K562 (cell line): ENCODE data around the gene ACSF2. TPM values are rescaled to one million over a fixed set of nuclear protein-coding genes. Genes with fewer than 3 reads are reported as not detected.

Source experiments
- NEUROD1 ChIP-seq: fragments of 150-350 bp; IDR thresholded peaks from 2 replicates; pipeline ENCODE4 v1.6.1; 2014; ENCODE audit warnings: borderline replicate concordance, low read length, low read depth; ENCODE audit not compliant: partially characterized antibody
- SPI1 ChIP-seq: IDR thresholded peaks from 2 replicates; pipeline ENCODE4 v1.6.1; 2011; ENCODE audit warnings: low read depth, low read length, control low read depth, borderline replicate concordance
- ZZZ3 ChIP-seq: fragments of 450-650 bp; IDR thresholded peaks from 2 replicates; pipeline ENCODE4 v1.6.1; 2016; ENCODE audit warnings: antibody characterized with exemption, mild to moderate bottlenecking, moderate library complexity
- polyA plus RNA-seq, 8 experiments: library from polyadenylated mRNA; depleted of rRNA in 4 of 8; stranded (reverse) in 5 of 8; unstranded in 3 of 8; fragments of >200 nt; fragmentation: Nextera tagmentation in 2 of 8; fragmentation: Illumina TruSeq in 1 of 8; extraction: Ambion mirVana in 2 of 8; extraction: Trizol in 1 of 8; gene quantifications; 2 replicates each; pipeline versions ENCODE4 v1.2.1 to v1.2.3, GENCODE V29; 2011 to 2014; ENCODE audit warnings: inconsistent platforms in 1 of 8, missing spikeins in 1 of 8
- total RNA-seq, 7 experiments: library from RNA; depleted of rRNA in 6 of 7; stranded (reverse); fragments of >200 nt in 6 of 7; fragmentation: Illumina TruSeq in 2 of 7; extraction: Trizol in 2 of 7; gene quantifications; 2 replicates each; pipeline versions ENCODE4 v1.2.1 to v1.2.3, GENCODE V29; 2011 to 2021; ENCODE audit warnings: low replicate concordance in 1 of 7
- TF ChIP-seq, protein P1 (sequence below): fragments of 450-650 bp; IDR thresholded peaks from 2 replicates; pipeline ENCODE4 v1.6.1; 2016; ENCODE audit warnings: mild to moderate bottlenecking, moderate library complexity
- TF ChIP-seq, protein P2 (sequence below): sonication (generic); formaldehyde crosslinking; IDR thresholded peaks from 2 replicates; pipeline ENCODE4 v1.4.0; 2020; ENCODE audit warnings: mild to moderate bottlenecking, missing genetic modification reagents

Gene ACSF2
- total and polyA plus RNA-seq, 9 of the 15 experiments (the other 6 are each of a cell fraction or from before 2014, with no cell fraction given), result 0.89 to 6.1 (median 3.5) TPM

GRCh38 chr17:50478391-50479381, 52.7 kb downstream of the ACSF2 start, which contains the start of gene RSAD1 (continued):
- TF ChIP-seq, protein P1, sequence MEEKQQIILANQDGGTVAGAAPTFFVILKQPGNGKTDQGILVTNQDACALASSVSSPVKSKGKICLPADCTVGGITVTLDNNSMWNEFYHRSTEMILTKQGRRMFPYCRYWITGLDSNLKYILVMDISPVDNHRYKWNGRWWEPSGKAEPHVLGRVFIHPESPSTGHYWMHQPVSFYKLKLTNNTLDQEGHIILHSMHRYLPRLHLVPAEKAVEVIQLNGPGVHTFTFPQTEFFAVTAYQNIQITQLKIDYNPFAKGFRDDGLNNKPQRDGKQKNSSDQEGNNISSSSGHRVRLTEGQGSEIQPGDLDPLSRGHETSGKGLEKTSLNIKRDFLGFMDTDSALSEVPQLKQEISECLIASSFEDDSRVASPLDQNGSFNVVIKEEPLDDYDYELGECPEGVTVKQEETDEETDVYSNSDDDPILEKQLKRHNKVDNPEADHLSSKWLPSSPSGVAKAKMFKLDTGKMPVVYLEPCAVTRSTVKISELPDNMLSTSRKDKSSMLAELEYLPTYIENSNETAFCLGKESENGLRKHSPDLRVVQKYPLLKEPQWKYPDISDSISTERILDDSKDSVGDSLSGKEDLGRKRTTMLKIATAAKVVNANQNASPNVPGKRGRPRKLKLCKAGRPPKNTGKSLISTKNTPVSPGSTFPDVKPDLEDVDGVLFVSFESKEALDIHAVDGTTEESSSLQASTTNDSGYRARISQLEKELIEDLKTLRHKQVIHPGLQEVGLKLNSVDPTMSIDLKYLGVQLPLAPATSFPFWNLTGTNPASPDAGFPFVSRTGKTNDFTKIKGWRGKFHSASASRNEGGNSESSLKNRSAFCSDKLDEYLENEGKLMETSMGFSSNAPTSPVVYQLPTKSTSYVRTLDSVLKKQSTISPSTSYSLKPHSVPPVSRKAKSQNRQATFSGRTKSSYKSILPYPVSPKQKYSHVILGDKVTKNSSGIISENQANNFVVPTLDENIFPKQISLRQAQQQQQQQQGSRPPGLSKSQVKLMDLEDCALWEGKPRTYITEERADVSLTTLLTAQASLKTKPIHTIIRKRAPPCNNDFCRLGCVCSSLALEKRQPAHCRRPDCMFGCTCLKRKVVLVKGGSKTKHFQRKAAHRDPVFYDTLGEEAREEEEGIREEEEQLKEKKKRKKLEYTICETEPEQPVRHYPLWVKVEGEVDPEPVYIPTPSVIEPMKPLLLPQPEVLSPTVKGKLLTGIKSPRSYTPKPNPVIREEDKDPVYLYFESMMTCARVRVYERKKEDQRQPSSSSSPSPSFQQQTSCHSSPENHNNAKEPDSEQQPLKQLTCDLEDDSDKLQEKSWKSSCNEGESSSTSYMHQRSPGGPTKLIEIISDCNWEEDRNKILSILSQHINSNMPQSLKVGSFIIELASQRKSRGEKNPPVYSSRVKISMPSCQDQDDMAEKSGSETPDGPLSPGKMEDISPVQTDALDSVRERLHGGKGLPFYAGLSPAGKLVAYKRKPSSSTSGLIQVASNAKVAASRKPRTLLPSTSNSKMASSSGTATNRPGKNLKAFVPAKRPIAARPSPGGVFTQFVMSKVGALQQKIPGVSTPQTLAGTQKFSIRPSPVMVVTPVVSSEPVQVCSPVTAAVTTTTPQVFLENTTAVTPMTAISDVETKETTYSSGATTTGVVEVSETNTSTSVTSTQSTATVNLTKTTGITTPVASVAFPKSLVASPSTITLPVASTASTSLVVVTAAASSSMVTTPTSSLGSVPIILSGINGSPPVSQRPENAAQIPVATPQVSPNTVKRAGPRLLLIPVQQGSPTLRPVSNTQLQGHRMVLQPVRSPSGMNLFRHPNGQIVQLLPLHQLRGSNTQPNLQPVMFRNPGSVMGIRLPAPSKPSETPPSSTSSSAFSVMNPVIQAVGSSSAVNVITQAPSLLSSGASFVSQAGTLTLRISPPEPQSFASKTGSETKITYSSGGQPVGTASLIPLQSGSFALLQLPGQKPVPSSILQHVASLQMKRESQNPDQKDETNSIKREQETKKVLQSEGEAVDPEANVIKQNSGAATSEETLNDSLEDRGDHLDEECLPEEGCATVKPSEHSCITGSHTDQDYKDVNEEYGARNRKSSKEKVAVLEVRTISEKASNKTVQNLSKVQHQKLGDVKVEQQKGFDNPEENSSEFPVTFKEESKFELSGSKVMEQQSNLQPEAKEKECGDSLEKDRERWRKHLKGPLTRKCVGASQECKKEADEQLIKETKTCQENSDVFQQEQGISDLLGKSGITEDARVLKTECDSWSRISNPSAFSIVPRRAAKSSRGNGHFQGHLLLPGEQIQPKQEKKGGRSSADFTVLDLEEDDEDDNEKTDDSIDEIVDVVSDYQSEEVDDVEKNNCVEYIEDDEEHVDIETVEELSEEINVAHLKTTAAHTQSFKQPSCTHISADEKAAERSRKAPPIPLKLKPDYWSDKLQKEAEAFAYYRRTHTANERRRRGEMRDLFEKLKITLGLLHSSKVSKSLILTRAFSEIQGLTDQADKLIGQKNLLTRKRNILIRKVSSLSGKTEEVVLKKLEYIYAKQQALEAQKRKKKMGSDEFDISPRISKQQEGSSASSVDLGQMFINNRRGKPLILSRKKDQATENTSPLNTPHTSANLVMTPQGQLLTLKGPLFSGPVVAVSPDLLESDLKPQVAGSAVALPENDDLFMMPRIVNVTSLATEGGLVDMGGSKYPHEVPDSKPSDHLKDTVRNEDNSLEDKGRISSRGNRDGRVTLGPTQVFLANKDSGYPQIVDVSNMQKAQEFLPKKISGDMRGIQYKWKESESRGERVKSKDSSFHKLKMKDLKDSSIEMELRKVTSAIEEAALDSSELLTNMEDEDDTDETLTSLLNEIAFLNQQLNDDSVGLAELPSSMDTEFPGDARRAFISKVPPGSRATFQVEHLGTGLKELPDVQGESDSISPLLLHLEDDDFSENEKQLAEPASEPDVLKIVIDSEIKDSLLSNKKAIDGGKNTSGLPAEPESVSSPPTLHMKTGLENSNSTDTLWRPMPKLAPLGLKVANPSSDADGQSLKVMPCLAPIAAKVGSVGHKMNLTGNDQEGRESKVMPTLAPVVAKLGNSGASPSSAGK, result peak; percentile 86
- TF ChIP-seq NEUROD1 (peak; percentile 16), ZZZ3 (no peak), SPI1 (no peak)
- TF ChIP-seq, protein P2, sequence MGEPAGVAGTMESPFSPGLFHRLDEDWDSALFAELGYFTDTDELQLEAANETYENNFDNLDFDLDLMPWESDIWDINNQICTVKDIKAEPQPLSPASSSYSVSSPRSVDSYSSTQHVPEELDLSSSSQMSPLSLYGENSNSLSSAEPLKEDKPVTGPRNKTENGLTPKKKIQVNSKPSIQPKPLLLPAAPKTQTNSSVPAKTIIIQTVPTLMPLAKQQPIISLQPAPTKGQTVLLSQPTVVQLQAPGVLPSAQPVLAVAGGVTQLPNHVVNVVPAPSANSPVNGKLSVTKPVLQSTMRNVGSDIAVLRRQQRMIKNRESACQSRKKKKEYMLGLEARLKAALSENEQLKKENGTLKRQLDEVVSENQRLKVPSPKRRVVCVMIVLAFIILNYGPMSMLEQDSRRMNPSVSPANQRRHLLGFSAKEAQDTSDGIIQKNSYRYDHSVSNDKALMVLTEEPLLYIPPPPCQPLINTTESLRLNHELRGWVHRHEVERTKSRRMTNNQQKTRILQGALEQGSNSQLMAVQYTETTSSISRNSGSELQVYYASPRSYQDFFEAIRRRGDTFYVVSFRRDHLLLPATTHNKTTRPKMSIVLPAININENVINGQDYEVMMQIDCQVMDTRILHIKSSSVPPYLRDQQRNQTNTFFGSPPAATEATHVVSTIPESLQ (CRISPR knock-in tag), result peak; percentile 59; the same call in 1 of the 2 replicates
